HG03064 (cell line): ENCODE measurements around the gene CXCR2.
"Not testable (repeated sequence)": the region's sequence is repeated elsewhere in the genome, so short reads cannot be mapped to it uniquely, and the experiment has no call there.

Experiments used
- ATAC-seq: cut with Tn5 transposase; IDR thresholded peaks from one replicate; pipeline ENCODE4 v1.9.1; 2021; ENCODE audit warnings: low read depth; ENCODE audit not compliant: unreplicated experiment

The CXCR2 gene

DNA sequence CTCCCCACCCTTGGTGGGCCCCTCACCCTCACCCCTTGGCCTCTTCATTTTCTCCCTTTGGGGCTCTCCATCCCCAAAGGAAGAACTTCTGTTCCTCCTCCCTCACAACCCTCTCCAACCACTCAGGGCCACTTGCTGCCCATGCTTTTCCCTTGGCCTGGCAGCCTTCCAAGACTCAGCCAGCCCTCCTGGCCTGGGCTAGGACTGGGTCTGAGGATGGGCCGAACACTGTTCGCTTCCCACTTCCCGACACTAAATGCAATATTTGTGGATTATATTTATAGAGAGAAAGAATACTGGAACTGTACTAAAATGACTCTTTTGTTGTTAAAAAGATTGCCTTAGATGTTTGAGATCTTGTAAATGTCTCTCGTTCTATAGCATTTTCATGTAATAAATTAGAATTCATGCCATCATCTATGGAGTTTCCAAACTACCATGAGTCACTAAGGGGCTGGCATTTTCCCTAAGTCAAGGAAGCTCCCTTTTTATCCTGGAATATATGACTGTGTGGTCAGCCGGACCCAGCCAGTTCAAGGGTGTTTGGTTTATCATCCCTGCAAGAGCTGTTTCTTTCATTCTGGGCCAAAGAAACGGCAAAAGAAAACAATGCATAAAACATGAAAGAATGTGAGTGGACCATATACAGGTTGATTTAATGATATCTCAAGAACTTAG, 3.8 kb downstream of the CXCR2 start:
- no peak for ATAC-seq

DNA sequence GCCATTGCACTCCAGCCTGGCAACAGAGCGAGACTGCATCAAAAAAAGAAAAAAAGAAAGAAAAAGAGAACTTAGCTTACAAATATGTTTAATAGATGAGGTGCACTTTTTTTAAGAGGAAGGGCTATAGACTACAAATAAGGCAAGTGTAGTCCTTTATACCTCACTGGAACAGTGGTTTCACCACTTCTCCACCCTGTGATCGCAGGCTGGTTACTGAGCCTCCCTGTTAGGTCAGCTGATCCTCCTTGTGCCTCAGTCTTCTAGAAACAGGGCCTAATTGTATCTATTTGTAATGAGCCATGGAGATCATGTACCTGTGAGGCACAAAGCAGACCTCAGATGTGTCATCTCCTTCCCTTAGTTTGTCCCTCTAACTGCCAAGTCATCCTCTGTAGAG, 4.5 kb downstream of the CXCR2 start:
- ATAC-seq = no peak

DNA sequence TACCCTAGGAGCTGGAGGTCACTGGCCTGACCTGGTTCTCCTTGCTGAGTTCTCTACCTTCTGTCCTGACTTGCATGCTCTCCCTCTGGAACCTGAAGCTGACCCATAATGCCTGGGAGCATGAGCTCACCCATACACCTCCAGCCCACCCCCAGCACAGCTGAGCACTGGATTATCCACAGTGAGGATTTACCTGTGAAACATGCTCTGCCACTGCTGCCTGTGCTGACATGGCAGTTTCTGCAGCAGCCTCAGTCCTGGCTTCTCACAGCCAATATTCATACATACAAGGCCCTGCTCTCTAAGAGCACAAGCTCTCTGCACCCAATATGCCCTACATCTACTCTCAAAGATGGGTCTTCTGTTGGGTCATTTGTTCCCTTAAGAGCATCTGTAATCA, 5.0 kb downstream of the CXCR2 start:
- ATAC-seq = no peak

DNA sequence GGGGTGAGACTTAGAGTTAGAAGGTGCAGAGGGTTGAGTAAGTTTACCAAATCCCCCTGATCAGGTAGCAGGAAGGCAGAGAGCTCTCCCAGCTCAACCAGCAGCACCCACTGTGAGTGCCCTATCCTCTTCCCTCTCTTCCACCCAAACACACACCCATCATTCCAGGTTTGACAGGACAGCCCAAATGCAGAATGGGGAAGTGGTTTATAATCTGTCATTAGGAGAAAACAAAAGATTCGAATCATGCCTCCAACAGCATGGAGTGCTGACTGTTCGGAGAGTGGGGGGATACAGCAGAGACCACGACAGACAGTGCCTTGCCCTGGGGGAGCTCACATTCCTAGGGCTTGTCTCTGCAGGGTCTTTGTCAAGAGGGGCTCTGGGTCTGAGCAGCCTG, 11.7 kb downstream of the CXCR2 start:
- no peak for ATAC-seq

DNA sequence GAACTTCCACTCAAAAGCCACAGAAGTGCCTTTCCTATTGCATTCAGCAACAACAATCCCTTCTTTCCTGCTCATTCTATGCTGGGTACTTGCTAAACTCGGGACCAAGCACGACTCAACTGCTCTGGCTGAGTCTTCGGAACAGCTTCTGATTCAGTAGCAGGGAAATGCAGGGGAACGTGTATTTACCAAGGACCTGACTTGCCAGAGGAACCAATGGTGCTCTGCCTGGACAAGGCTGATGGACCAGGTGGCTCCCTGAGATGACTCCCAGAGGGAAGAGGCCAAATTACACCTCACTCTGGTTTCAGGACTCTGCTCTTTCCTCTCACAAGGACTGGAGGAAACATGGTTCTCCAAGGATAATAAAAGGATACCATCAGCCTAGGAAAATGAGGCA, 12.2 kb downstream of the CXCR2 start:
- no peak for ATAC-seq

DNA sequence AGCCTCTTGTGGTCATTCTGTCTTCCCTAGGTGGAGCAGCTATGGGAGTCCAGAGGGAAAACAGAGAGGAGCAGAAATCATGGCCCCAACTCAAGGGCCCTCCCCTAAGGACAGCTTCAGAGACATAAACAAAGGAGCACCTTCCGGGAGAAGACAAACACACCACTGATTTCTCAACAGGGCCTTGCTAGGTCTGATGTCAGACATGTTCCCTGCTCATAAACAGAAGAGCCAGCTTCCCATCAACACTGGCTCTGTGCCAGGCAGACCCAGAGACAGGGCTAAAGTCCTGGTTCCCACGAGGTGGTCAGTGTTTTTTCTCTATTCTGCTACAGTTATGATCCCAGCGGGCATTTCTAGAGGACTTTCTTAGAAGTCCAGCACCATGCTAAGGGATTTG, 19.3 kb downstream of the CXCR2 start:
- no peak for ATAC-seq

DNA sequence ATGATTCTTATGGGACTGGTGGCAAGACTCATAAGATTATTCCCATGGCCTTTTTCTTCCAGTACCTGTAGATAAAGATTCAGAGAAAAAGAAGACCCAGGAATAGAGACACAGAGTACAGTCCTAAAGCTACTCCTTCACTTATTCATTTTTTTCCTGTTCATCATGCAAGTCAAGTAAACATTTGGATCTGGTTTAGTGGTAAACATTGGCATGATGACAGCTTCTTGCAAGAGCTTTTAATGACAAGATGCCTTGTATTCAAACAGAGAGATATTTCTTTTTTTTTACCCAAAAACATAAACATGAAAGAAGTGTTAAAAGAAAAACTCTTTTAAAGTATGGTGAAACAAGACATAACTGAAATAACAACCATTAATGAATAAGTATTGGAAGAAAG, 20.2 kb downstream of the CXCR2 start:
- no peak for ATAC-seq

DNA sequence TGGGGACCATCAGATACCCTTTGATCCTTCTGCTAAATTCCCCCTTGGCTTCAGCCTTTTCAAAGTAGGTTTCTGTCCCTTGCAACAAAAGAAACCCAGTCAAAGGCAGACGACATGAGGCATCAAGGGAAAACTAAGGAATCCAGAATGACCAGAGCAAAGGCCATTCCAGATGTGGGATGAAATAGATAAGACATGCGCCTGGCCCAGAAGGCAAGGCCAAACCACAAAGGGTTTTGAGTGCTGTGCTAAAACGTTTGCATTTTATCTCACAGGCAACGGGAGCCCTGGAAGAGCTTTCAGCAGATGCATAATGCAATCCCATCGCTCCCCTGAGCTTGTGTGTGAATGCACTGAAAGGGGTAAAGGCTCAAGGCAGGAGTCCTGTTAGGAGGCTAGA, 23.3 kb downstream of the CXCR2 start:
- ATAC-seq = no peak

DNA sequence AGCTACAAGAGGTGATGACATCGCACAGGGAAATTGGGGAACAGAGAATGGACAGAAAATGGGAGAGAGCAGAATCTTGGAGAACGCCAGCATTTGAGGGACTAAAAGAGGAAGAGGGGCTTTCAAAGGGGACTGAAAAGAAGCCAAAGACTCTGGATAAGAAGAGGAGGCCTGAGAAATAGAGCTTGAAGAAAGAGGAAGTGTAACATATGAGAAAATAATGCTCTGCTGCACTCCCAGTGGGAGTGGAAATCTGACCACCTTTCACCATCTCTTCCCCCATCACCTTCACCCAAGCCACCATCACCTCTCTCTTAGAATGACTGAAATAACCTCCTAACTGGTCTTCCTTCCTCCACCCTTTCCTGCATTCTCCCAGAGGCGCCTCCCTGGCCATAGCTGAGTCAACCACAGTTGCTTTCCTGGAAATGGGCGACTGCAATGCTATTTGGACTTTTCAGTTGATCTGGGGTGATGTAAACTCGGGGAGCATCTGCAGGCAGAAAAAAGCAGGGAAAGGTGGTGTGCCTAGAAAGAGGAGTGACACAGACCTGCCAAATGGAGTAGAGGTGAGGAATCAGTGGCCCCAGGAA, 24.1 kb downstream of the CXCR2 start:
- ATAC-seq = no peak

DNA sequence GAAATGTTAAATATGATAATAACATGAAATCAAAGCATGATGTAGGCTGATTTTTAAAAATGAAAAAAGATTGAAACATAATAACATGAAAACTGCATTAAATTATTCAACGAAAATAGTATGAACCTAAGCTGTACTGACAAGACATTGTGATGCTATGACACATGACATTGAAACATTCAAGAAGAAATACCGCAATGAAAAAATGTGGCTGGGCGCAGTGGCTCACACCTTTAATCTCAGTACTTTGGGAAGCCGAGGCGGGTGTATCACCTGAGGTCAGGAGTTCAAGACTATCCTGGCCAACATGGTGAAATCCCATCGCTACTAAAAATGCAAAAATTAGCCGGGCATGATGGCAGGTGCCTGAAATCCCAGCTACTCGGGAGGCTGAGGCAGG, 26.3 kb downstream of the CXCR2 start:
- ATAC-seq = no peak

DNA sequence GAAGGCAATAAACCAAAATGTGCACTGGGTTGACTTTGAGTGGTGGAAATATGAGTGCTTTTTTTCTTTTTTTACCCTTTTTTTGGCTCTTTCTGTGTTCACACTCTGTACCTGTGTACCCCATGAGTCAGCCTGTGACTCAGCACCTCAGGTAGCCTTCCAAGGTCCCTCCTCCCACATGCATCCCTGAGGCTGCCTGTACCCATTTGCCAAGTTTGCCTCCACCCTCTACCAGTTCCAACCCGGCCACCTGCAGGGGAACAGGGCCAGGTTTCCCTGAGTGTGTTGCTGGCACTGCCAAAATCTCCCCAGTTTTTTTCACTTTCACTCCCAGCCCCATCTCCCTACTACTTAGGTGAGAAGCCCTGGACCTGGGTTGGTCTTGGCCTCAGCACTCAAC, 26.9 kb downstream of the CXCR2 start:
- ATAC-seq = no peak

DNA sequence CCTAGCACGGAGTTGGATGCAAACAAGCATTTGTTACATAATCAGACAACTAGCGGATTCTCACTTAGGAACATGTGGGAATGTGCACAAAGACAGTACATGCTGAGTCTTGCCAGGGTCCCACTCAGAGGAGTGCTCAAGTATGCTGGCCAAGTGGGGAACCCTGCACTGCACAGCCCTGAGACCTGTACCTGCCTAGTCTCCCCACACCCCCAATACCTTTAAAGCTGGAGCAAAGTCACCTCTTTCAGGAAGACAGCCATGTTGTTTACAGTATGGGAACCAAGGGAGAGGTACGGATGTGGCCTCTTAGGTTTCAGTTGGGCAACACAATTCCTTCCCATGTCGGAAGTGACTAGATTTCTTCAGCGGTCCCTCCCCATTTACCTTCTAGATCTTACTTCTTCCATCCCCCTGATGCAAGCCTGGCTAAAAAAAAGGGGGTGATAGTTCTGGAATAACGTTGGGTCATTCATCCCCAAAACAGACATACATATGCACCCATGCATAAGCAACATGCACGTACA, 30.2 kb downstream of the CXCR2 start:
- no peak for ATAC-seq

DNA sequence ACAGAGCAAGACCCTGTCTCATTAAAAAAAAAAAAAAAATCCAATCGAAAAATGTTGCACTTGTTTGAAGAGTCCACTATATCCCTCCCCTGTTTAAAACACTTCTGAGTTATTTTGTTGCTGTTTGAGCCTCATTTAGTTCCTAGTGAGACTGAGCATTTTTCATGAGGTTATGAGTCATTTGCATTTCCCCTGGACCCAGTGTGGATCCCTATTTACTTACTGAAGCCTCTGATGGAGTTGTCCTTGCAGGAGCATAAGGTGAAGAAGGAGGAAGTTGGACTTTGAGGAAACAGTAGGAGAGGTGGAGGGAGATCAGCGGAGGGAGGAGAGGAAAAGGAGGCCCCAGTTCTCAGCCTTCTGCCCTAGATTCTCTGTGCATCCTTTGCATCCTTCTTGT, 35.8 kb downstream of the CXCR2 start:
- no peak for ATAC-seq

DNA sequence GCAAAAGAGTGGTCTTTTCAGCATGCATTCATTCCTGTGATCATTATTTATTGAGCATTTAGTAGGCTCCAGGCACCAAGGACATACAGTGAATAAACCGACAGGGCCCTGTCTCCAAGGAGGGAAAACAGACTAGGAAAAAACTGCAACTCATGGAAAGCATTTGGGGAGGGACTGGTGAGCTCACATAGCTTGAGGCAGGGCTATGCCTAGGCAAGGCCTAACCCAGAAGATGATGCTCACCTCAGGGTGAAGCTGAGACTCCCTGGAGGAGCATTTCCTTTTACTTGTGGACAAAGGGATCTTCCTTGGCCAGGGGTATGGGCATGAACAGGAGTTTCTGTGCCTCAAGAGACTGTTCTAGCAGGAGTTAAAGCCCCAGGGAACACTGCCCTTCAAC, 37.0 kb downstream of the CXCR2 start:
- ATAC-seq = no peak

DNA sequence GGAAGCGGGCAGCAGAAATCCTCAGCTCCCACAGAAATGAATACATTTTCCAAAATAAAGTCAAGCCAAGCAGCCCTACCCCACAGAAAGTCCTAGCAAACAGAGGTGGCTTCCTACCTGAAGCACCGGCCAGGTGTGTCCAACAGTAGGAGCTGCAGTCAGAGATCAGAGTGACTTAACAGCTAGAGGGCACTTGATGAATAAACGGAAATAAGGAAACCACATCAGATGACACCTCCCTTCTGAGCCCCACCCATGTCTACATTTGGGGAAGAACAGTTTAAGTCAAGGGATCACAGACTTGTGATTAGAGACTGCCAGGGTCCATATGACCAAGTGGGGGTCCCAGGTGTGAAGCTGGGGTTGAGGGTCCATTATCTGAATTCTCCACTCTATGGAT, 41.0 kb downstream of the CXCR2 start, which contains the start of gene CXCR1:
Gene CXCR1 (minus strand): TSS at position 172 of the 400 bp plus-strand sequence. CDS start 1,751 bp downstream, outside the sequence.
- no peak for ATAC-seq

DNA sequence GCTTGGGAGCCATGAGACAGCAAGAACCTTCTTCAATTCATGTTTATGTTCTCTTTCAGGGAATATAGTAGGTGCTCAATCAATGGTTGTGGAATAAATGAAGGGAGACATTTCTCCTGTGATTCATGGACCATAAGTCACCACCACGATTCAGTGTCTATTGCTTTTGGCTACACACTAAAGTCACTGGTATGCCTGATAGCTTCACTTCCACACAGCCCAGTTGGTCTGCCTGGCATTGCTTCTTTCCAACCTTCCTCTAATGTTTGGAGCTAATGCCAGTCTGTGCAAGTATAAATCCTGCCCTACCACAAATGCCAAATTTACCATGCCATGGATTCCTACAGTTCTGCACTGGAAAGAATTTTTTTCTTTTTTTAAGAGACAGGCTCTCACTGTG, 42.2 kb downstream of the CXCR2 start:
- ATAC-seq = no peak

DNA sequence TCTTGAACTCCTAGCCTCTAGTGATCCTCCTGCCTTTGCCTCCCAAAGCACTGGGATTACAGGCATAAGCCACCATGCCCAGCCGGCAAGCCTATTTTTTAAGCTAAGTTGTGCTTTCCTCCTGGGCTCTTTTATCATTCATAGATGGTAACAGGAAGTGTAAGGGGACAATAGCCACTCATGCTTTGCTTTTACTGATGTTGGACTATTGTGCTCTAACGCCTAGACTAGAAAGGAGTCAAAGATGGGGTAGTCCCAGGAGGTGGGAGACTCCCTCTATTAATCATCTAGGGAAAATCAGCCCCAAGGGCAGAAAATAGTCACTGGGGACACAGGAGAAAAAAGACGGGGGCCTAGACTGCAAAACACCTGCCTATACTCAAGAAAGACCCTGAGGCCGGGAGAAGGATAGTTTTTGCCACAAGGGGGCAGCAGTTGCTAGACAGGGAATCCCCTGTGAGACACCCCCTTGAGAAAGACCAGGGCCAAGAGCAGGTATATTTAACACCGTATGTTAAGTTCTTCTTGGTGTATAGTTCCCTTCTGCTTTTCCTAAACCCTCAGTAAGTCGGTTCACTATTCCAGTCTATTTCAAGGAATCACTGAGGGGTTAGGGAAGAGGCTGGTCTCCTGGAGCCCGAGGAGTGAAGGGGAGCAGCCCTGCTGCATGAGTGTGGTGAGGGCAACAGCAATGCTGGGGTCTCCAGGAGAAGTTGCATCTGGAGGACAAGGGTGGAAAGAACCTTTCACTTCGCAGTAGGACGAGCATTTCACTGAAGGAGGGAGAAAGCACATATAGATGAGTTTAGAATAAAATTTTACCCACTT, 43.0 kb downstream of the CXCR2 start:
- ATAC-seq = no peak

DNA sequence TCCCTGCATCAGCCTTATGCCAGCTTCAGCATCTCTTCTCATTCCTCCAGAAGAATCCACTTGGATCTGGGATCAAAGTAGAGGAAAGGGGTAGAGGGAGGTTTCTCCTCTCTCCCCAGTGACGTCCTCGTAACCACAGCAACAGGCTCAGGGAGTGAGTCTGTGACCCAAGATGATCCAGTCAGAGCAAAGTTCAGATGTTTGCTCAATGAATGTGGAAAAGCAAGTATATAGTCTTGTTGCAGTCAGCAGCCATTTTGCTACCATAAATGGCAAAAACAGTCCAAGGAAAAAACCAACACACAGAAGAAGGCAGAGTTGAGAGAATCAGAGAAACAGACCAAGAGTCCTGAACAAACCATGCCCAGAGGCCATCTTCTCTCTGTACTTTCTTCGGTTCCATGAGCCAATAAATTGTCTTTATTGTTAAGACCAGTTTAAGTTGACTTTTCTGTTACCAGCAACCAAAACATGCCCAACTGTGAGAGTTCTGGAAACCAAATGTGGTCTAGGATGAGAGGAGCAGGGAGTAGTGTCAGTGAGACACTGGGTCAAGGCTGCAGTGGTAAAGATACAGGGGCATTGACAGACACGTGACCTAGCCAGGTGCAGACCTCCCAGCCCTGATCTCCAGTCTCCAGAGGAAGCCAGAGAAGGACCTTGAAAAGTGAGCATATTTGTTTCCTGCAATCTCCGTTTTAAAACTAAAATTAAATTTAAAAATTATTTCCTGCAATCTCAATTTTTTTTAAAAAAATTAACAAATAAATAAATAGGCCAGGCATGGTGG, 44.1 kb downstream of the CXCR2 start:
- no peak for ATAC-seq

DNA sequence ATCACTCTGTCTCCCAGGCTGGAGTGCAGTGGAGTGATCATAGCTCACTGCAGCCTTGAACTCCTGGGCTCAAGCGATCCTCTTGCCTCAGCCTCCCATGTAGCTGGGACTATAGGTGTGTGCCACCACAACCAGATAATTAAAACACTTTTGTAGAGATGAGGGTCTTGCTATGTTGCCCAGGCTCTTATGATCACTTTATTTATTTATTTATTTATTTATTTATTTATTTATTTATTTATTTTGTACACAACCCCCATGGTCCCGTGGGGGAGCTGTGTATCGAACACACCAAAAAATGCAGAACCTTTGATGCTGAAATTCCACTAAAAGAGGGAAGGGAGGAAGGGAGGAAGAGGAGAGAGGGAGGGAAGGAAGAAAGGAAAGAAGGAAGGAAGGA, 45.9 kb downstream of the CXCR2 start:
- not testable (repeated sequence) for ATAC-seq

DNA sequence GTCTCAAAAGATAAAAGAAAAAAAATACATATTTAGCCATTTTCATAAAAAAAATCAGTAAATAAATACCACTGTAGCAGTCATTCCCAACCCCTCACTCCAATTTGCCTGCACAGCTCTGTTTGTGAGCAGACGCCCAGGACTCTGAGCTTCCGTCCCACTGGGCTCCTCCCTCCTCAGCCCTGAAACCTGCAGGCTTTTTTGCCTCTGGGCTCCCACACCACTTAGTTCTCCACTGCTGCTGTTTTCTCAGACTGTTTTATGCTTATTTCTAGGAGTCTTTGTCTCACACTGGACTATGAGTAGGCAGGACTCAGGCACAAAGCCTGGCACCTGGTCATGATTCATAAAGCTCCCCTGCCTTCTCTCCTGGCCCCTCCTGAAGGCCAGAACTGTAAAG, 47.0 kb downstream of the CXCR2 start:
- ATAC-seq = no peak

DNA sequence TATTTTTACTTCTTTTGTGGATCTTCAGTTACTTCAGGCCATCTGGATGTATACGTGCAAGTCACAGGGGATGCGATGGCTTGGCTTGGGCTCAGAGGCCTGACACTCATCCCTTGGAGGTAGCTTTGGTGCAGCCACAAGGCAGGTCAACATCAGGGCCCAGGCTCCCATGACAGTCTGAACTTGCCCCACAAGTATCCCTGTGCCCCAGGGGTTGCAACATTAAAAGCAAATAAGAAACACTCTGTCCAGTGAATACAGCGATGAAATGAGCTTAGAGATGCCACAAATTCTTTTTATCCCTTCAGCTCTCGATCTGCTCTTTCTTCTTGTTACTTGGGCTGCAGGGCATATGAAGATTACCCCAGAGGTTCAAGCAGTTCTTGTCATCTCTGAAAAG, 54.0 kb downstream of the CXCR2 start:
- ATAC-seq = no peak
